GM15510 (cell line): Measurements from ENCODE around the gene UNC79.

Experiments
- POLR2A ChIP-seq: IDR thresholded peaks from 3 replicates; pipeline ENCODE4 v1.6.1; 2011; ENCODE audit warnings: borderline replicate concordance; ENCODE audit not compliant: insufficient read length; ENCODE audit errors: extremely low read depth

UNC79 gene

DNA sequence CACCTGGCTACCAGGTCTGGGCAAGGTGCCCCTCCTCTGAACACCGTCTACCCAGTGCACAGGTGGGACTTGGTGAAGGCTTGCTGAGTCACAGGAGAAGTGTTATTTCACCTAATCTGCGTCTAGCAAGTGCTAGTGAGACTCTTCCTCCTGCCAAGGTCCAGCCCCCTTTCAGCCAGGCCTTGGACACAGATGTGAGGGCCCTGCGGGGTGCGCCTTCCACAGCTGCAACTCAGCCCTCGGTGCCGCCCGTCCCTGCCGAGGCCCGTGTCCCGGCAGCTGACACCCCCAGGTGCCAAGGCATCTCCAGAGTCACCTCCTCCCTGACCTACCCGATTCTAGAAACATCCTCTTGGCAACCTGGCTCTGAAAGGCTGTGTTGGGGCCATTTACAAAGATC is 302.5 kb downstream of the UNC79 start:
- no peak for TF ChIP-seq POLR2A

DNA sequence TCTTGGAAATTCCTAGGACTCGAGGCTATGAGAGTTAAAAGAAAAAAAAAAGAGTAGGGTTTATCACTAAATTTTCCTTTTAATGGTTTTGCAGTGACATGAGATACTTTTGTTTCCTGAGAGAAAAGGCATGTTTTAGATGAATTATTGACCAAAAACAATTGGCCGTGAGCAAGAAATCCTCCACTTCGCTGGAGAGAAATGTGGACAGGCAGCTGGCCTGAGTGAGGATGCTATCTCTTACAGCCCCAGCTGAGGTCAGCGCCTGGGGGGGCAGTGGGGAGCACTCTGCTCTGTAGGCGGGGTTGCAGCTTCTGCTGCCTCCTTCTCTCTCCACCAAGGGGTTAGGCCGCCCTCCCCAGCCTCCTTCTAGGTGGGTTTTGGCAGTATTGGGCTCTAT is 302.9 kb downstream of the UNC79 start:
- no peak for TF ChIP-seq POLR2A

DNA sequence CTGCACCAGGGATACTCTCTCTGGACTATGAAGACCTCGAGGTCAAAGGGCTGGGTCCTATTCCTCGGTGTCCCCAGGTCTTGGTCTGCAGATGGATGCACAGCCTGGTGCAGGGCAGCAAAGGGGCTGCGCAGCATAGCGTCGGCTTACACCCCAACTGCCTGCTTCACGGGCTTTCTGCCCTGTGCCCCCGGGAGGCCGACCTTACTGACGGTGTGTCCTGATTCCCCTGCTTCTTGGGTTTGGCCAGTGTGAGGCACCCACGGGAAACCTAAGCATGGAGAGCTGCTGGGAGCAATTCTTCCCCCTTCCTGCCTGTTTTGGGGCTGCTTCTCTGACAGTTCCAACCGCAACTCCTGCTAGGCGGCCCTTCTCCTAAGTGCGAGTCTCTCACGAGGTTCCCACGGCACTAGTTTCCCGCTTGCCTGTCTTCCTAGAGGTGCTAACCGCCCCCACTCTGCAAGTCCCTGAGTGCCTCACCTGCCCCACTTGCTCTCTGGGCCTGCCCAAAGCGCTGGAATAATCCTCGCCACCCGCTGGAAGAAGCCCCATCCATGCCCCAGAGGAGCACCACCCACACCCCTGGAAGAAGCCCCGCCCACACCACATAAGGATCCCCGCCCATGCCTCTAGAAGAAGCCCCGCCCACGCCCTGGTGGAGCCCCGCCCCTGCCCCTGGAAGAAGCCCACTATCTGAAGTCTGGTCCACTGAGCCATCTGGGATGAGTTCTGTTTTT is 303.5 kb downstream of the UNC79 start:
- TF ChIP-seq POLR2A: no peak

DNA sequence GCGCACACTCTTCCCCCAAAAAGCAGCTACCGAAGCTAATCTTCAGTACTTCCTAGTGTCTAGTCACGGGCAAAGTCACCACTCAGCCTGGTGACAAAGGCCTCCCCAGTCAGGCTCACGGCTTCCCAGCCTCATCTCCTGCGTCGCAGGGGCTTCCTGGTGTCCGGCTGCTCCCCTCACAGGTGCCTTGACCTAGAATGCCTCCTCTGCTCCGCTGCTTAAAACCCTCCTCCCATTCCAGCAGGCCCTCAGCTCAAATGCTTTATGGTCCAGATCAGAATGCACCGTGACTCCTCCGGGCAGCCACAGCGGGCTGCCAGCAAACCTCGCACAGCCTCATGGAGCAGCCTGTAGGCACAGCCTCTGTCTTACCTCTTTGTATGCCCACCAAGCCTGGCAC is 304.5 kb downstream of the UNC79 start:
- TF ChIP-seq POLR2A: no peak

DNA sequence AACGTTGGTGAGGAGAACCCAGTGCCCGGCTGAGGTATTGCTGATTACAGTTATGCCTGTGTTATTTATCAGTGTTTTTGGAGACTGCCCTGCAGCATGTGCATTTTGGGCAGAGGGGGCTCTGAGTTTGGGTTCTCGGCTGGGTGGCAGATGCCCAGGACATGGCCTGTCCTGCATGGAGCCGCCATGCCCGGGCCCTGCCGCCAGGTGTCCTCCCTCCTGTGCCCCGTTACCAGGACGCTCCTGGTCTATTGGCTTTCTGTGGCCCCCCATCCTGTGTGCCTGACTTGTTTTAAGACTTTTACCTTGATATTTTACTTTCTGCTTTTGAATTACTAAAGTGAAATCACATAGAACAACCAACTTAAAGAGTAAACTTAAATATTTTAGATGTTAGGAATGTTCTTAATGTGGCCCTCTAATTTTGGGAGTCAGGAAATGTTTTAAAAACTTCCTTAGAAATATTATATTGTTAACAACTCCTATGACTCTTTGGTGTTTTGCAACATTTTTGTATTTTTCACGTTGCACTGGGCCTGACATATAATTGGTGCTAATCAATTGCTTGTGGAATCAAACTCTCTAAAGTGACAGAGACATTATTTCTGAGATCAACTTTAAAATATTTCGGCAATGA is 305.8 kb downstream of the UNC79 start:
- no peak for TF ChIP-seq POLR2A

DNA sequence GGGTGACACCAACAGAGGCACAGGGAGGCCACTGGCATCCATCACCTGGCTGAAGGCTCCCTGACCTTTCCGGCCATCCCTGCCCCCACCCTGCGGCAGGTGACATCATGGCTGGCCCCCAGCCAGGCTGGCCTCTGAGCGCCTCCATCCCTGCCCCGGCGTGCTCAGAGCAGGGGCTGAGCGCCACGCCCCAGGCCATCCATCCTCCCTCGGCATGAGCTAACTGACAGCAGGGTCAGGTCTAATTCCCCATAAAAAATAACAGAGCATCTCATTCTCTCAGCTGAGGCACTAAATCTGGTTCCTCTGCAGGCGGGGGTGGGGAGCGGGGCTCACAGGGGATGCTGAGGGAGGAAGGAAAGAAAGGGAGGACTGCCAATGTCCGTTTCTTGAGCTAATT is 306.9 kb downstream of the UNC79 start:
- TF ChIP-seq POLR2A: no peak

DNA sequence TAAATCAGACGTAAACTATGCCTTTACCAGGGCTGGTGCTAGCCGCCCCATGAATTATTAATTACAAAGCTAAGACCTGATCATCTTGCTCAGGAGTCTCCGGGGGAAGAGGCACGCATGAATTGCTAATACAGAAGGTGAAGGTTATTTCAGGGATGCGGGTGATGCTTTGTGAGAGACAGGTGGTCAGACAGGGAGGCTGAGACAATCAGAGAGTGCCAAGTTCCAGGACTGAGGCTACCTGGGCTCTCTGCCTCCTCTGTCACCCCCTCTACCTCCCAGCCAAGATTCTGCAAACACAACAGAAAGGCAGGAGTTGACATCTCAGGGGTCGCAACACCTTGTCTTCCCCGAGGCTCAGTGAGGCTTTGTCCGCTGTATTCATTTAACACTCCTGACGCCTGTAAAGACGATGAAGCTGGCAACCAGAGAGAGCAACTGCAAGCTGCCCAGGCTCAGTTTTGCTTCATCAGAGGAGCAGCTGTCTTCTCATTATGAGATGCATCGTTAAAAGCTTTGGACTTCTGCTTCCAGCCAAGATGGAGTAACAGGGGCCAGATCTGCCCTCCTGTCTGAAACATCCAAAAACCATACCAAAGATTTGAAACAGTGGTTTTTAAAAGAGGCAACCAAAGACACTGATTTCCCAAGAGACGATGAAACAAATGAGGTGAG is 311.0 kb downstream of the UNC79 start:
- TF ChIP-seq POLR2A: no peak

DNA sequence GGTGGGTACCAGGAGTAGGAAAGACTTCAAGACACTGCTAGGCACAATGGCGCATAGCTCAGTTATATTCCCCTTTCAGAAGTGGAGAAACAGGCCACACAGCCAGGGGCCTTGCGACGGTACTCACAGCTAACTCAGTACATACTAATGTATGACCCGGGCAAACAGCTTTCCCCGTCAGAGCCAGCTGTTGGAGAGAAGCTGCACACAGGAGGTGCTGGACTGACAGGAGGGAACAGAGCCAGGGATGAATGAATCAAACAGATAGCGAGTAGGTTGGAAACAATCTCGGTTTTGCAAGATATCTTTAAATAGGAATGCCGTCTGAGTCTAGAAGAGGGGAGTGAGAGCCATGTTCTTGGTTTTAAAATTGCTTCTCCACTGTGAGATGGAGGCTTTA is 312.0 kb downstream of the UNC79 start:
- no peak for TF ChIP-seq POLR2A

DNA sequence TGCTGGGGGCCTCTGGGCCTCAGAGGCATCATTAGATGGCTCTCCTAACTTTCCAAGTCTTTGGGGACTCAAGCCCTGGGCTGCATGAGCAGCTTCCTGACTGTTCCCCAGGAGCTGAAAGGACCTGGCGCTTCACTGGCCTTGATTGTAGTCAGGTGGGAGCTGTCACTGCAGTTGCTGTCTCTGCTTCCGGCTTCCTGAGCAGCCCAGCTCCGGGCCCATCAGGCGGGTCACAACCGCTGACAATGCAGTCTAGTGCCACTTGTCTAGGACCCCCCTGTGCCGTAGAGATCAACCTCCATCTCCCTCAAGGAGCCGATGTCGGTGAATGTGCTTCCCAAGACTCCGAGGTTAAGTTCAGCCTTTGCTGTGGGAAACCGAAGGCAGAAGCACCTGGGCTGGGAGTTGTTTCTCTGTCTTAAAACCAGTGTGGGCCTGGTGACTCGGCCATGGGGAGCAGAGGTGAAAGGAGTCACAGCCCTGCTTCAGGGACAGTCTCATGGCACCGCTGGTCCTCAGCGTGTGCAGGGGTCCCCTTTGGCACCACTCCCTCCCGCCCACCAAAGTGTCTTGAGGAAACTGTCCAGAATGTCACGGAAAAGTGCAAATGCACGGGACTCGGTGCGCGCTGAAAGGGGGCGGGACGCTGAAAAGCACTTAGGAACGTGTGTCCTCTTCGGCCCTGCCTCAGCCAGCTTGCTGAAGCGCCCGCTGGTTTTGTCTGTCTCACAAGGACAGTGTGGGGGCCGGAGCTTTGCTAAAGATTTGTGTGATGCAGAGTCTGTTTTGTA is 312.7 kb downstream of the UNC79 start:
- TF ChIP-seq POLR2A: no peak

DNA sequence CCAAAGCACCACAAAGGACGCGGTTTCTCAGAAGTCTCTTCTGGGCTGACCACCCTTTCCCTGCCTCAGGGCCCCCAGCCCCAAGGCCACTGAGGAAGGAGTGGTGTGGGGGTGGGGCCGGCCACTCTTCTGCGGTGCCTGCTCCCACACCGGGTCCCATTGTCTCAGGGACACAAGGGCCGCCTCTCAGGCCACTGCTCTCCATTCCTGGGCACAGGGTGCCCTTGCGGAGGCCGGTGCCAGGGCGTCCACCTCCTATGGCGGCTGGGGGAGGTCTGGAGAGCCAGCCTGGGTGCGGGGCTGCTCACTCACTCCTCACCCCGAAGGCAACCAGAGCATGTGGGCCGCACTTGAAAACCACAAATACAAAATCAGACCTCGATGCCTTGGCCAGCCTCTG is 313.4 kb downstream of the UNC79 start:
- TF ChIP-seq POLR2A: no peak

DNA sequence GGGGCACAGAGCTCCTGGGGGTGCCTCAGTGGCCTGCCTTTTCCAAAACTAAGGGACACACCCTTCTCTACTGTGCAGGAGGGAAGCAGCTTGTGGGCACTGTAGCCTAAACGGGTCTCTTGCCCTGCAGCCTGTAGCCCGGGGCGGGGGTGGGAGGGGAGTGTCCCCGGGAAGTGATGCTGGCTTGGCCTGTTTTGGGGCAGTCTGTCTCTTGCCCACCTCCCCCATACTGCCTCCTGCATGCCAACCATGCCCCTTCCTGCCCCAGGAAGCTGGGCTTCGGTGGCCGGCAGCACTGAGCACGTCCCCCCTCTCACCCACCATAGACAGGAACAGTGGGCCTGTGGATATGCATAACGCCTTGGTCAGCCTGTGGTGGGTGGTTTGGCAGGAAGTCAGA is 314.1 kb downstream of the UNC79 start:
- no peak for TF ChIP-seq POLR2A

DNA sequence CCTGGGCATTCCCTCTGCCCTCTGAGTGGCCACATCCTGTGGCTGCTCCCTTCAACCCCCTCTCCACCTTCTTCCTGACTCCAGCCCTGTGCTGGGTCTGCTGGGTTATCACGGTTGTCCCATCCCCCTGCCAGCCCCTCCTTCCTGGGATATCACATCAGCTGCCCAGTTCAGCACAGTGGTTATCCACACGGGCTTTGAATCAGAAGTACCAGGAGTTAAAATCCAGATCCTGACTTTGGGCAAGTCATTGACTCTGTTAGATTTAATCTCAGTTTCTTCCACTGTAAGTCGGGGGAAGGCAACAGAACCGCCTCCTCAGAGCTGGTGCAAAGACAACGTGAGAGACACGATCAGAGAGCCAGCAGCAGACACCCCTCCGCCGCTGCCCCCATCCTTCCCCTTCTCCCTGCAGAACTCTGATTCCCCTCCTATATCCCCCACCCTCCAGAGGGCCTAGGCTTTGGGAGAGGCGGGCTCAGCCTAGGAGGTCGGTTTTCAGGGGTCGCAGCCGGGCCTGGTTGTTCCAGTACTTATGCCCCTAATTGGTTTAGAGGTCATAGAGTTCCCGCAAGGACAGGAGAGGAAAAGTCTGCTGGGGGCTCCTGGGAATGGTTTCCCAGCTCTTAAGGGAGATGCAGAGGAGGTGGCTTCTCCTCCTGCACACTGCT is 315.0 kb downstream of the UNC79 start:
- TF ChIP-seq POLR2A: no peak

DNA sequence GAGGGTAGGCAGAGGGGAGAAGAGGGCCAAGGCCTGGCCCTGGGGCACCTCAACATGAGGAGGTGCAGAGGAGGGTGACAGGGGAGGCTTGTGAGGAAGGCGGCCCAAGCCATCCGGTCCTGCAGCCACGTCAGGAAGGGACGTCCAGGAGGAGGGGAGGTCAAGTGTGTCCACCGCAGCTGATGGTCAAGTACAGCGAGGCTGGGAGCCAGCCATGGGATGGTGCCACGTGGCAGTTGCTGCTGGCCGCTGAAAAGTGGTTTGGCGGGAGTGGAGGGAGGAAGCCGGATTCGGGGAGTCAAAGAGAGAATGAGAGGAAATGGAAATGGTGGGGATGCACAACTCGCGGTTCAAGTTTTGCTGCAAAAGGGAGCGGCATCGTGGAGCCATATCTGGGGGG is 316.4 kb downstream of the UNC79 start:
- no peak for TF ChIP-seq POLR2A

DNA sequence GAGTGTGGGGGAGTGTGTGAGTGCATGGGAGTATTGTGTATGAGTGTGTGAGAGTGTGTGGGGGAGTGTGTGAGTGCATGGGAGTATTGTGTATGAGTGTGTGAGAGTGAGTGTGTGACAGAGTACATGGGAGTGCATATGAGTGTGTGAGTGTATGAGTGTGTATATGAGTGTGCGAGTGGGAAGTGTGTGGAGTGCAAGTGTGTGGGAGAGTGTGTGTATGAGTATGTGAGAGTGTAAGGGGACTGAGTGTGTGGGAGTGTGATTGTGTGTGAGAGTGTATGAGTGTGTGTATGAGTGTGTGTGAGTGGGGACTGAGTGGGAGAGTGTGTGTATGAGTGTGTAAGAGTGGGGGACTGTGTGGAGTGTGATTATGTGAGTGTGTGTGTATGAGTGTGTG is 316.8 kb downstream of the UNC79 start:
- TF ChIP-seq POLR2A: no peak

DNA sequence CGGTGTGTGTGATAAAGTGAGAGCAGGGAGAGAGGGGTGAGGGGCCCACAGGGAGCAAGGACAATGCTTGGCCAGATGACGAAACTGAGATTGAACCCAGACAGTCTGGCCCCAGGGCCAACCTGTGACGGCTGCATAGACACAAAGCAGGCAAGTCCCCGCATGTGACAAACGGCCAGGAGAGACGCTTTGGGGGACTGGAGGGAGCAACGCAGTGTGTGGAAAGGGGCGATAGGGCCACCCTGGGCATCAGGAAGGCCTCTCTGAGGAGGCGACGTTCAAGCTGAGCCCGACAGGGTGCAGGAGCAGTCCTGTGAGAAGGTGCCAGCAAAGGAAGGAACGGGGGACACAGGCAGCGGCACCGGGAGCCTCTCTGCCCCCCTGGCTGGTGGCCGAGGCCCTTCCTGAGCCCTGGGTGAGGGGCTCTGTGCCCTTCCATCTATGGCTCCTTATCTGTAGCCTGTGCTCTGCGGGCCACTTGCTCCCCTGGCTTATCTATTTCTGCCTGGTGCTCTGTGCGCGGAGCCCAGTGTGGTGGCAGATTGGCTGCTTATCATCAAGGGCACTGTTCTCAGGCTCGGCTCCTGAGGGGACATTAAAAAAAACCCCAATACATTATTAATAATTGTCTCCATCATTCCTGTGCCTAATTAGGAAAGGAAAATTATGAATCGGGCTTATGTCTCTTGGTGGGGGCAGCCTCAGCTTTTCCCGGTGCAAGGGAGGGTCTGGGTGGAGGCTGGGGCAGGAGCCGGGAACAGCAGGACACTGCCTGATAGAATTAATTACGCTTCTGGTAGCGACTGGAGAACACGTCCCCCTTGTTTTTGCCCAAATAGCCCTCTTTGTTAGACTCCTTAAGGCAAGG is 317.7 kb downstream of the UNC79 start:
- TF ChIP-seq POLR2A: no peak

DNA sequence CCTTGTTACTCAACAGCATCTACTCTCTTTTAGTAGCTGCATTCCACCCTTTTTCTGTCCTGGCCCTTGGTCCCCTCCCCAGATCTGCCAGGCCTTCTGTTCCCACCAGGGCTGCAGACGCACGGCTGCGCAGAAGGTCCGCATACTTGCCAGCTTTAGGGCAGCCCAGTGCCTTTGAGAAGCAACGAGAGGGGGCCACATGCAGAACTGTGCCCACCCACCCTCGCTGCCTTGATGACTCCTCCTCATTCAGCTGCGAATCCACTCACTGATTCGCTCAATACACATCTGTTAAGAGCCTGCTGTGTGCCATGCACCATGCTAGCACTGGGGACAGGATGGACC is 318.3 kb downstream of the UNC79 start:
- TF ChIP-seq POLR2A: no peak
